Caki2 (cell line): ENCODE measurements around the gene NCOA1. TPM values are rescaled to one million over a fixed set of nuclear protein-coding genes. Genes with fewer than 3 reads are reported as not detected.

Experiments
- DNase-seq: peaks from one replicate; pipeline ENCODE4 v3.0.0-alpha.2; 2015; ENCODE audit warnings: low read depth
- in situ Hi-C: cut with HindIII; loops from 2 replicates; pipeline ENCODE4 v1.10.0; 2016; ENCODE audit warnings: low sequenced_read_pairs, low pct_unique_long_range_greater_than_20kb, mixed read lengths
- total RNA-seq: library from RNA; depleted of rRNA; stranded (reverse); fragments of >200 nt; shearing (Covaris generic); gene quantifications from 2 replicates; pipeline ENCODE4 v1.2.3, GENCODE V29; 2014; ENCODE audit warnings: low replicate concordance; rRNA removed

NCOA1 gene
- total RNA-seq, 1 experiment from 2014 or later: 3.1 TPM

GRCh38 chr2:24814516-24814915, 323.5 kb downstream of the NCOA1 start:
- in situ Hi-C loops: no loop called here
- DNase-seq: no peak

DNA sequence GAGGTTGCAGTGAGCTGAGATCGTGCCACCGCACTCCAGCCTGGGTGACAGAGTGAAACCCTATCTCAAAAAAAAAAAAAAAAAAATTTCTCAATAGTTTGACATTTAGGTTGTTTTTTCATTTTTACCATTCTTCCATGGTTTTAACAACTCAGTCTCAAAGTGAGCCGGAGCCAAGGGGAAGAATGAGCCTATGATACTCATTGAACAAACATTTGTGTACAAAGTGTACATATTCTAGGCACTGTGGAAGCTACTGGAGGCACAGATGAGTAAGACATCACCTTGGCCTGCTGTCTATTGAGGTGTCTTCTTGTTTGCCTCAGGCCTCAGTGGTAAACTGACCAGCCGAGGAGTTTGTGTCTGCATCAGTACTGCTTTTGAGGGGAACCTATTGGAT, 324.1 kb downstream of the NCOA1 start:
- in situ Hi-C loops: no loop called here

DNA sequence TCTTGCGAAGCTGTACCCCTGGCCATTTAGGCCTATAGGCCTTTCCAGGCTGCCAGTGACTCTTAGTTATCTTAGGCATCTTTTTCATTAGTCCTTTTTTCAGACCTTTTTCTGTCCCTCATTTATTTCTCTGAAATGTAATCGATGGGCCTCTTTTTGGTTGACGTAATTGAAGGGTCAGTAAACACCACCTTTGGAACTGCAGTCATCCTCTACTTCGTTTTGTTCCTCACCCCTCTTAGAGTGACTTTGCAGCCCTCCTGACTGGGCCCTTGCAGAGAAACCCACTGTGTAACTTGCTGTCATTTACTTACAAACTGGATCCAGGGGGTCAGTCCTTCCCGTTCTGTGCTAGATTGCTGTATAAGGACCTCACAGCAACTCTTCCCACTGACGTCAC, 325.4 kb downstream of the NCOA1 start:
- in situ Hi-C loops: no loop called here

More for the DNA sequence above, 324.1 kb downstream of the NCOA1 start:
- no peak for DNase-seq

DNA sequence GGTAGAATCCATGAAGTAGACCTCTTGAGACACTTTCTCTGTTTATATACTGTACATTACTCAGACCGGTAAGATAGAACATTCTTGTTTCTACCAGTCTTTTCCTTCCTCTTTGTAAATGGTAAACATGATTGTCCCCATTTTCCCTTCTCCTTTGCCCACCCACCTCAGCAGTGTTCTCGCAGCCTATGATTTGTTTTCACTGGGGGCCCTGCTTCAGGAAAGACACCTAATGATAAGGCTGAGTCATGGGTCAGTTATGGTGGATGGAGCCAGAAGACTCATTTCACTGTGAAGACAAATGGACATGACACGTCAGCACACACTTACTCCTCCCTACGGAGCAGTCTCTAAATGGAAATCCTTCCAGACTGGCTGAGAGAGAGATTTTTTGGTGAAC, 325.8 kb downstream of the NCOA1 start:
- in situ Hi-C loops: no loop called here
- DNase-seq: peak; percentile 38

More for the DNA sequence above, 325.4 kb downstream of the NCOA1 start:
- no peak for DNase-seq

- in situ Hi-C loops: no loop called here
- DNase-seq: no peak
Observed at GRCh38 chr2:24818721-24819167, 327.7 kb downstream of the NCOA1 start.

- in situ Hi-C loops: no loop called here
Observed at GRCh38 chr2:24819442-24820174, 328.6 kb downstream of the NCOA1 start.

GRCh38 chr2:24820175-24820513, 329.1 kb downstream of the NCOA1 start:
- in situ Hi-C loops: no loop called here
- no peak for DNase-seq

More at GRCh38 chr2:24819442-24820174, 328.6 kb downstream of the NCOA1 start:
- DNase-seq: no peak

Other genes starting within 250 kb of the NCOA1 start
- 14.7 and 20.6 TPM in 2 replicates for gene ITSN2, start 130.7 kb upstream of the NCOA1 start, total RNA-seq